Measurements from ENCODE around the gene BROX. TPM values are rescaled to one million over a fixed set of nuclear protein-coding genes. Genes with fewer than 3 reads are reported as not detected.
A peak's percentile ranks its signal among the peaks of the same experiment; 100 is the strongest.
"Not testable (repeated sequence)": the region's sequence is repeated elsewhere in the genome, so short reads cannot be mapped to it uniquely, and the experiment has no call there.

Gene BROX
- polyA plus RNA-seq, 1 of the 3 experiments (the other 2 are of a cell fraction): 3.8 TPM

- CTCF ChIA-PET: interaction anchor here (1.1 kb wide), 1 partner anchor 32 kb away, joined by 4 read pairs; no protein-coding TSS in a partner anchor
- WGBS (ENCODE audit: low lambda C conversion rate): 91% methylated on average over 7 of the region's 7 CpGs
Measured at GRCh38 chr1:222665964-222666363, 46.4 kb upstream of the BROX start.

GRCh38 chr1:222668184-222668583, 44.2 kb upstream of the BROX start:
- CTCF ChIA-PET; H3K9ac ChIP-seq; H4K20me1 ChIP-seq (ENCODE audit: insufficient read depth); DNase-seq; H3K9me3 ChIP-seq; POLR2A ChIA-PET; H3K4me2 ChIP-seq; H3K27me3 ChIP-seq (ENCODE audit: insufficient read depth); H2AFZ ChIP-seq (ENCODE audit: low read depth); H3K9me2 ChIP-seq; H3K4me3 ChIP-seq (ENCODE audit: low read depth in 2 of 2, low read length in 1 of 2); H3K4me1 ChIP-seq (ENCODE audit: control insufficient read depth in 1 of 2, insufficient read depth in 2 of 2, low read depth in 1 of 2, low read length in 1 of 2): not testable (repeated sequence)
- no CpG with 5 or more reads among the region's 4 CpGs for WGBS (ENCODE audit: low lambda C conversion rate)
- peaks cover 11% of the 10 kb centered on the region; the same call in 1 of the 2 replicates for H3K79me2 ChIP-seq (ENCODE audit: insufficient read depth)
- H3K27ac ChIP-seq (ENCODE audit: low read depth in 2 of 2, low read length in 1 of 2): peak overlapping the region in 1 of 2 experiments; percentile 48; a peak in 2 of 4 replicates
- H3K36me3 ChIP-seq (replicated peaks in 1 of 2; ENCODE audit: control insufficient read depth in 1 of 2, insufficient read depth in 2 of 2, low read length in 1 of 2): peaks cover 60 to 78% of the 10 kb centered on the region in 2 experiments
- peaks cover 21% of the 10 kb centered on the region for H3F3A ChIP-seq (replicated peaks; ENCODE audit: insufficient read depth)

More at GRCh38 chr1:222665964-222666363, 46.4 kb upstream of the BROX start:
- Histone ChIP-seq H3K4me1 (ENCODE audit: control insufficient read depth in 1 of 2, insufficient read depth in 2 of 2, low read depth in 1 of 2, low read length in 1 of 2) (peaks cover 0 to 6% of the 10 kb centered on the region in 2 experiments; a peak in 2 of 4 replicates), H3K9me2 (no peaks in the 10 kb centered on the region), H3K4me2 (no peak overlapping the region), H3K79me2 (ENCODE audit: insufficient read depth) (peaks cover 11% of the 10 kb centered on the region; the same call in 1 of the 2 replicates), H3K9me3 (no peaks in the 10 kb centered on the region), H3F3A (replicated peaks; ENCODE audit: insufficient read depth) (peaks cover 21% of the 10 kb centered on the region), H3K36me3 (replicated peaks in 1 of 2; ENCODE audit: control insufficient read depth in 1 of 2, insufficient read depth in 2 of 2, low read length in 1 of 2) (peaks cover 65 to 79% of the 10 kb centered on the region in 2 experiments), H2AFZ (ENCODE audit: low read depth) (no peak overlapping the region), H3K9ac (no peak overlapping the region), H4K20me1 (ENCODE audit: insufficient read depth) (no peaks in the 10 kb centered on the region), H3K4me3 (ENCODE audit: low read depth in 2 of 2, low read length in 1 of 2) (no peak overlapping the region), H3K27me3 (ENCODE audit: insufficient read depth) (no peaks in the 10 kb centered on the region), H3K27ac (ENCODE audit: low read depth in 2 of 2, low read length in 1 of 2) (no peak overlapping the region)
- POLR2A ChIA-PET: no interaction called here
- TF ChIP-seq TAF1 (IDR thresholded peaks at IDR 0.05; ENCODE audit: borderline replicate concordance, low read depth, low read length): no peak
- TF ChIP-seq USF2 (IDR thresholded peaks at IDR 0.05; ENCODE audit: borderline replicate concordance, low read depth, low read length): no peak
- no peak for TF ChIP-seq EZH2phosphoT487 (IDR thresholded peaks at IDR 0.05; ENCODE audit: borderline replicate concordance, low read depth)
- no peak for TF ChIP-seq SIN3A (IDR thresholded peaks at IDR 0.05; ENCODE audit: borderline replicate concordance, low read depth, low read length)
- no peak for TF ChIP-seq JUND (IDR thresholded peaks at IDR 0.05)
- no peak for TF ChIP-seq MAX (IDR thresholded peaks at IDR 0.05; ENCODE audit: low read depth)
- TF ChIP-seq SMC3 (IDR thresholded peaks at IDR 0.05; ENCODE audit: low read depth, low read length): no peak
- no peak for DNase-seq

- H3K9me3 ChIP-seq; H2AFZ ChIP-seq (ENCODE audit: low read depth); H3K9me2 ChIP-seq; H3K27ac ChIP-seq (ENCODE audit: low read depth in 2 of 2, low read length in 1 of 2); CTCF ChIA-PET; H3K4me2 ChIP-seq; H3K4me3 ChIP-seq (ENCODE audit: low read depth in 2 of 2, low read length in 1 of 2); POLR2A ChIA-PET; H3K4me1 ChIP-seq (ENCODE audit: control insufficient read depth in 1 of 2, insufficient read depth in 2 of 2, low read depth in 1 of 2, low read length in 1 of 2); DNase-seq; H3K27me3 ChIP-seq (ENCODE audit: insufficient read depth); H4K20me1 ChIP-seq (ENCODE audit: insufficient read depth); H3K9ac ChIP-seq: not testable (repeated sequence)
- Histone ChIP-seq H3F3A (replicated peaks; ENCODE audit: insufficient read depth) (peaks cover 21% of the 10 kb centered on the region), H3K36me3 (replicated peaks in 1 of 2; ENCODE audit: control insufficient read depth in 1 of 2, insufficient read depth in 2 of 2, low read length in 1 of 2) (peaks cover 63 to 70% of the 10 kb centered on the region in 2 experiments), H3K79me2 (ENCODE audit: insufficient read depth) (peaks cover 11% of the 10 kb centered on the region; the same call in 1 of the 2 replicates)
- 100% methylated on average over 1 of the region's 2 CpGs for WGBS (ENCODE audit: low lambda C conversion rate)
Measured at GRCh38 chr1:222669107-222669506, 43.3 kb upstream of the BROX start.

All from SK-N-SH (cell line).